H1 (cell line): ENCODE results near the gene PGM3. TPM values are rescaled to one million over a fixed set of nuclear protein-coding genes. Genes with fewer than 3 reads are reported as not detected.

Experiments
- polyA plus RNA-seq, 7 experiments: library from polyadenylated mRNA; depleted of rRNA in 3 of 7; stranded (reverse) in 5 of 7; unstranded in 2 of 7; fragments of >200 nt in 5 of 7; fragments of 200-250 nt in 2 of 7; gene quantifications; 1 replicate in 5 of 7; 2 replicates in 1 of 7; 4 replicates in 1 of 7; pipeline versions ENCODE4 v1.2.1 to v1.2.3, GENCODE V29; 2011 to 2013; ENCODE audit warnings: missing spikeins in 2 of 7, mixed read lengths in 2 of 7
- total RNA-seq: library from RNA; stranded (reverse); fragmentation: NEBNext Ultra II Directional; extraction: Animal tissue kit (Norgen Biotek cat#: 25700); gene quantifications from 2 replicates; pipeline ENCODE4 v1.2.1, GENCODE V29; 2021
- TF ChIP-seq, protein P1 (sequence below): fragments of 300-600 bp; sonication (generic); IDR thresholded peaks from 2 replicates; pipeline ENCODE4 v1.7.1; 2012; ENCODE audit warnings: low read length, moderate library complexity, mild to moderate bottlenecking, inconsistent platforms; ENCODE audit not compliant: insufficient replicate concordance

Gene PGM3
- total and polyA plus RNA-seq, 2 of the 8 experiments (the other 6 are each of a cell fraction or from before 2014, with no cell fraction given), result 14.5 to 60.5 TPM

DNA sequence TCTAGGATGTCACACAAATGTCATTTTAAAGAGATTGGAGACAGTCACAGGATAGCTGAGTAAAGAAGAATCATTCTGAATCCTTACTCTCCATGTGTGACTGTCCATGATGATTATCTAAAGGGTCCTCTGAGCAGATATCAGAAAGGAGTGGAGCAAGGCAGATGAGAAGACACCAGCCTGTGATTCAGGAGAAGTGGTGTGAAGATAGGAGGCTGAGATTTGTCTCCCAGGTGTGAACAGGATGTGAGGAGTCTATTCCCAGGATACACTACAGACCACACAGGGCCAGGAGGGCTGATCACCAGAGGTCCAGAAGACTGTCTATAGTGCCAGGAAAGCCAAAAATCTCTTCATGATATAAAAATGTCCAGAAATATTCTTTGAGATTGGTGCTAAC lies 27.1 kb upstream of the PGM3 start (continued):
- TF ChIP-seq, protein P1, sequence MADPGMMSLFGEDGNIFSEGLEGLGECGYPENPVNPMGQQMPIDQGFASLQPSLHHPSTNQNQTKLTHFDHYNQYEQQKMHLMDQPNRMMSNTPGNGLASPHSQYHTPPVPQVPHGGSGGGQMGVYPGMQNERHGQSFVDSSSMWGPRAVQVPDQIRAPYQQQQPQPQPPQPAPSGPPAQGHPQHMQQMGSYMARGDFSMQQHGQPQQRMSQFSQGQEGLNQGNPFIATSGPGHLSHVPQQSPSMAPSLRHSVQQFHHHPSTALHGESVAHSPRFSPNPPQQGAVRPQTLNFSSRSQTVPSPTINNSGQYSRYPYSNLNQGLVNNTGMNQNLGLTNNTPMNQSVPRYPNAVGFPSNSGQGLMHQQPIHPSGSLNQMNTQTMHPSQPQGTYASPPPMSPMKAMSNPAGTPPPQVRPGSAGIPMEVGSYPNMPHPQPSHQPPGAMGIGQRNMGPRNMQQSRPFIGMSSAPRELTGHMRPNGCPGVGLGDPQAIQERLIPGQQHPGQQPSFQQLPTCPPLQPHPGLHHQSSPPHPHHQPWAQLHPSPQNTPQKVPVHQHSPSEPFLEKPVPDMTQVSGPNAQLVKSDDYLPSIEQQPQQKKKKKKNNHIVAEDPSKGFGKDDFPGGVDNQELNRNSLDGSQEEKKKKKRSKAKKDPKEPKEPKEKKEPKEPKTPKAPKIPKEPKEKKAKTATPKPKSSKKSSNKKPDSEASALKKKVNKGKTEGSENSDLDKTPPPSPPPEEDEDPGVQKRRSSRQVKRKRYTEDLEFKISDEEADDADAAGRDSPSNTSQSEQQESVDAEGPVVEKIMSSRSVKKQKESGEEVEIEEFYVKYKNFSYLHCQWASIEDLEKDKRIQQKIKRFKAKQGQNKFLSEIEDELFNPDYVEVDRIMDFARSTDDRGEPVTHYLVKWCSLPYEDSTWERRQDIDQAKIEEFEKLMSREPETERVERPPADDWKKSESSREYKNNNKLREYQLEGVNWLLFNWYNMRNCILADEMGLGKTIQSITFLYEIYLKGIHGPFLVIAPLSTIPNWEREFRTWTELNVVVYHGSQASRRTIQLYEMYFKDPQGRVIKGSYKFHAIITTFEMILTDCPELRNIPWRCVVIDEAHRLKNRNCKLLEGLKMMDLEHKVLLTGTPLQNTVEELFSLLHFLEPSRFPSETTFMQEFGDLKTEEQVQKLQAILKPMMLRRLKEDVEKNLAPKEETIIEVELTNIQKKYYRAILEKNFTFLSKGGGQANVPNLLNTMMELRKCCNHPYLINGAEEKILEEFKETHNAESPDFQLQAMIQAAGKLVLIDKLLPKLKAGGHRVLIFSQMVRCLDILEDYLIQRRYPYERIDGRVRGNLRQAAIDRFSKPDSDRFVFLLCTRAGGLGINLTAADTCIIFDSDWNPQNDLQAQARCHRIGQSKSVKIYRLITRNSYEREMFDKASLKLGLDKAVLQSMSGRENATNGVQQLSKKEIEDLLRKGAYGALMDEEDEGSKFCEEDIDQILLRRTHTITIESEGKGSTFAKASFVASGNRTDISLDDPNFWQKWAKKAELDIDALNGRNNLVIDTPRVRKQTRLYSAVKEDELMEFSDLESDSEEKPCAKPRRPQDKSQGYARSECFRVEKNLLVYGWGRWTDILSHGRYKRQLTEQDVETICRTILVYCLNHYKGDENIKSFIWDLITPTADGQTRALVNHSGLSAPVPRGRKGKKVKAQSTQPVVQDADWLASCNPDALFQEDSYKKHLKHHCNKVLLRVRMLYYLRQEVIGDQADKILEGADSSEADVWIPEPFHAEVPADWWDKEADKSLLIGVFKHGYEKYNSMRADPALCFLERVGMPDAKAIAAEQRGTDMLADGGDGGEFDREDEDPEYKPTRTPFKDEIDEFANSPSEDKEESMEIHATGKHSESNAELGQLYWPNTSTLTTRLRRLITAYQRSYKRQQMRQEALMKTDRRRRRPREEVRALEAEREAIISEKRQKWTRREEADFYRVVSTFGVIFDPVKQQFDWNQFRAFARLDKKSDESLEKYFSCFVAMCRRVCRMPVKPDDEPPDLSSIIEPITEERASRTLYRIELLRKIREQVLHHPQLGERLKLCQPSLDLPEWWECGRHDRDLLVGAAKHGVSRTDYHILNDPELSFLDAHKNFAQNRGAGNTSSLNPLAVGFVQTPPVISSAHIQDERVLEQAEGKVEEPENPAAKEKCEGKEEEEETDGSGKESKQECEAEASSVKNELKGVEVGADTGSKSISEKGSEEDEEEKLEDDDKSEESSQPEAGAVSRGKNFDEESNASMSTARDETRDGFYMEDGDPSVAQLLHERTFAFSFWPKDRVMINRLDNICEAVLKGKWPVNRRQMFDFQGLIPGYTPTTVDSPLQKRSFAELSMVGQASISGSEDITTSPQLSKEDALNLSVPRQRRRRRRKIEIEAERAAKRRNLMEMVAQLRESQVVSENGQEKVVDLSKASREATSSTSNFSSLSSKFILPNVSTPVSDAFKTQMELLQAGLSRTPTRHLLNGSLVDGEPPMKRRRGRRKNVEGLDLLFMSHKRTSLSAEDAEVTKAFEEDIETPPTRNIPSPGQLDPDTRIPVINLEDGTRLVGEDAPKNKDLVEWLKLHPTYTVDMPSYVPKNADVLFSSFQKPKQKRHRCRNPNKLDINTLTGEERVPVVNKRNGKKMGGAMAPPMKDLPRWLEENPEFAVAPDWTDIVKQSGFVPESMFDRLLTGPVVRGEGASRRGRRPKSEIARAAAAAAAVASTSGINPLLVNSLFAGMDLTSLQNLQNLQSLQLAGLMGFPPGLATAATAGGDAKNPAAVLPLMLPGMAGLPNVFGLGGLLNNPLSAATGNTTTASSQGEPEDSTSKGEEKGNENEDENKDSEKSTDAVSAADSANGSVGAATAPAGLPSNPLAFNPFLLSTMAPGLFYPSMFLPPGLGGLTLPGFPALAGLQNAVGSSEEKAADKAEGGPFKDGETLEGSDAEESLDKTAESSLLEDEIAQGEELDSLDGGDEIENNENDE, result no peak
